A673 (cell line): ENCODE data around the gene TGFBR3L. TPM values are rescaled to one million over a fixed set of nuclear protein-coding genes. Genes with fewer than 3 reads are reported as not detected.
A peak's percentile ranks its signal among the peaks of the same experiment; 100 is the strongest.

Source experiments
- BruUV-seq: library from RNA; stranded (reverse); fragments of 400-500 nt; replicated peaks from 2 replicates; lab custom pipeline; 2021; lab: Mats Ljungman, UMichigan
- CTCF ChIA-PET: fragments of 300-600 bp; sonication (Branson Sonifier 250); formaldehyde crosslinking; loops from one replicate; lab custom pipeline; 2022; ENCODE audit warnings: antibody characterized with exemption; lab: Charles Lee
- POLR2A ChIA-PET: fragments of 300-600 bp; sonication (Branson Sonifier 250); formaldehyde crosslinking; loops from one replicate; lab custom pipeline; 2022; ENCODE audit warnings: antibody characterized with exemption; ENCODE audit not compliant: low non-redundant PET; lab: Charles Lee
- DNase-seq: peaks from one replicate; pipeline ENCODE4 v3.0.0-alpha.2; 2015; ENCODE audit warnings: low spot score
- H3K27ac ChIP-seq: fragments of 200-600 bp; sonication (generic); 2 replicates; pipeline ENCODE4 v1.5.1; 2016; ENCODE audit warnings: mixed run types, low read depth, mild to moderate bottlenecking, mixed read lengths, antibody characterized with exemption, low read length; ENCODE audit not compliant: poor library complexity, severe bottlenecking
- H3K27me3 ChIP-seq: fragments of 200-600 bp; sonication (generic); replicated peaks from 2 replicates; pipeline ENCODE4 v1.6.1; 2017; ENCODE audit warnings: mixed run types, low read depth, mild to moderate bottlenecking, mixed read lengths, antibody characterized with exemption, low read length; ENCODE audit not compliant: insufficient read depth, poor library complexity
- H3K36me3 ChIP-seq: fragments of 200-600 bp; sonication (generic); 2 replicates; pipeline ENCODE4 v1.6.1; 2016; ENCODE audit warnings: mixed run types, mild to moderate bottlenecking, mixed read lengths, antibody characterized with exemption, low read length; ENCODE audit not compliant: insufficient read depth, poor library complexity, severe bottlenecking
- H3K4me1 ChIP-seq: fragments of 200-600 bp; sonication (generic); 2 replicates; pipeline ENCODE4 v1.6.1; 2017; ENCODE audit warnings: mixed run types, mild to moderate bottlenecking, mixed read lengths, antibody characterized with exemption, low read length; ENCODE audit not compliant: insufficient read depth, poor library complexity, severe bottlenecking
- H3K4me3 ChIP-seq: fragments of 200-600 bp; sonication (generic); 2 replicates; pipeline ENCODE4 v1.5.1; 2016; ENCODE audit warnings: low read depth, mixed run types, mild to moderate bottlenecking, mixed read lengths, low read length; ENCODE audit not compliant: poor library complexity, severe bottlenecking
- H3K9me3 ChIP-seq: fragments of 200-600 bp; sonication (generic); 2 replicates; pipeline ENCODE4 v1.6.1; 2016; ENCODE audit warnings: mixed run types, low read depth, mild to moderate bottlenecking, mixed read lengths, antibody characterized with exemption, low read length; ENCODE audit not compliant: poor library complexity, severe bottlenecking
- EZH2 ChIP-seq: fragments of 200-600 bp; sonication (generic); IDR thresholded peaks from 2 replicates; pipeline ENCODE4 v1.6.1; 2017; ENCODE audit warnings: borderline replicate concordance, low read depth, mild to moderate bottlenecking, mixed read lengths, antibody characterized with exemption, low read length; ENCODE audit not compliant: poor library complexity, severe bottlenecking
- intact Hi-C: fragments of 100-400 bp; cut with micrococcal nuclease; formaldehyde crosslinking; loops from one replicate; pipeline ENCODE4 v1.10.0; 2022; ENCODE audit not compliant: unreplicated experiment
- total RNA-seq: library from RNA; stranded (reverse); gene quantifications from 2 replicates; pipeline ENCODE4 v1.2.3, GENCODE V29; 2021
- TF ChIP-seq, protein P1 (sequence below): fragments of 300-800, 200-600 bp; sonication (generic); conservative IDR thresholded peaks from 2 replicates; pipeline ENCODE4 v1.5.1; 2017; ENCODE audit warnings: low read depth, mild to moderate bottlenecking, antibody characterized with exemption, low read length, moderate library complexity, mixed read lengths

The TGFBR3L gene
- total RNA-seq, 1 experiment from 2014 or later = 1.6 TPM

- CTCF ChIA-PET = no interaction called here
Observed at GRCh38 chr19:7915250-7916102, 846 bp downstream of the TGFBR3L start.

DNA sequence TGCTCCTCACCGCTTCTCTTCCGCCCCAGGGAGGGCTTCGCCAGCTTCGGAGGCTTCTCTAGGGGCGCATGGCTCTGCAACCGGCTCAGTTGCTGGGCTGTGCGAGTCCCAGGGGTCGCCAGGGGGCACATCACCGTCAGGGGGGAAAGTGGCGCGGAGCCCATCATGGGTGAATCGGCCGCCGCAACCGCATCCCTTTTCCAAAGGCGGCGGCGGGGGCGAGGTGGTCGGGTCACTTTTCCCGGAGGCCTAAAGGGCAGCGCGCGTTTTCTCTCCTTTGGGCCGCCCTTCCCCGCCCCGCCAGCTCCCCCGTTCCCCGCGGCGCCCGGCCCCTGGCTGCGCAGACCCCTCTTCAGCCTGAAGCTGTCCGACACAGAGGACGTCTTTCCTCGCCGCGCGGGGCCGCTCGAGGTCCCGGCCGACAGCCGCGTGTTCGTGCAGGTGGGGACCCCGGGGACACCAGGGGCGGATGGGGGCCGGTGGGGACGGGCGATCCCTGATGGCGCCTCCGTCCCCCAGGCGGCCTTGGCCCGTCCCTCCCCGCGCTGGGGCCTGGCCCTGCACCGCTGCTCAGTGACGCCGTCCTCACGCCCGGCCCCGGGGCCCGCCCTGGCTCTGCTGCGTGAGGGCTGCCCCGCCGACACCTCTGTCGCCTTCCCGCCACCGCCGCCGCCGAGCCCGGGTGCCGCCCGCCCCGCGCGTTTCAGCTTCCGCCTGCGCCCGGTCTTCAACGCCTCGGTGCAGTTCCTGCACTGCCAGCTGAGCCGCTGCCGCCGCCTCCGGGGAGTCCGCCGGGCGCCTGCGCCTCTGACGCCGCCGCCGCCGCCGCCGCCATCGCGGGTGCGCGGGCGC is 1.7 kb downstream of the TGFBR3L start:
- peaks cover 12% of the 10 kb centered on the region for H3K27me3 ChIP-seq
- ChIA-PET CTCF (no interaction called here), POLR2A (interaction anchor here (0.7 kb wide), 1 partner anchor 1645 kb away, joined by 5 read pairs; no protein-coding TSS in a partner anchor)
- intact Hi-C loops = no loop called here
- no TSS peak for BruUV-seq
- peak overlapping the region; percentile 51 for H3K4me3 ChIP-seq
- H3K9me3 ChIP-seq = no peaks in the 10 kb centered on the region
- DNase-seq = peak; percentile 69
- H3K36me3 ChIP-seq = peaks cover 3% of the 10 kb centered on the region
- no peak for TF ChIP-seq EZH2
- TF ChIP-seq, protein P1, sequence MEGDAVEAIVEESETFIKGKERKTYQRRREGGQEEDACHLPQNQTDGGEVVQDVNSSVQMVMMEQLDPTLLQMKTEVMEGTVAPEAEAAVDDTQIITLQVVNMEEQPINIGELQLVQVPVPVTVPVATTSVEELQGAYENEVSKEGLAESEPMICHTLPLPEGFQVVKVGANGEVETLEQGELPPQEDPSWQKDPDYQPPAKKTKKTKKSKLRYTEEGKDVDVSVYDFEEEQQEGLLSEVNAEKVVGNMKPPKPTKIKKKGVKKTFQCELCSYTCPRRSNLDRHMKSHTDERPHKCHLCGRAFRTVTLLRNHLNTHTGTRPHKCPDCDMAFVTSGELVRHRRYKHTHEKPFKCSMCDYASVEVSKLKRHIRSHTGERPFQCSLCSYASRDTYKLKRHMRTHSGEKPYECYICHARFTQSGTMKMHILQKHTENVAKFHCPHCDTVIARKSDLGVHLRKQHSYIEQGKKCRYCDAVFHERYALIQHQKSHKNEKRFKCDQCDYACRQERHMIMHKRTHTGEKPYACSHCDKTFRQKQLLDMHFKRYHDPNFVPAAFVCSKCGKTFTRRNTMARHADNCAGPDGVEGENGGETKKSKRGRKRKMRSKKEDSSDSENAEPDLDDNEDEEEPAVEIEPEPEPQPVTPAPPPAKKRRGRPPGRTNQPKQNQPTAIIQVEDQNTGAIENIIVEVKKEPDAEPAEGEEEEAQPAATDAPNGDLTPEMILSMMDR = 0 out of 2 replicates have a peak, but pooled peaks have one; percentile 18
- peaks cover 32% of the 10 kb centered on the region for H3K4me1 ChIP-seq
- H3K27ac ChIP-seq = peak overlapping the region; percentile 24

More at GRCh38 chr19:7915250-7916102, 846 bp downstream of the TGFBR3L start:
- Histone ChIP-seq H3K27me3 (peaks cover 12% of the 10 kb centered on the region), H3K4me3 (peak overlapping the region; percentile 51), H3K4me1 (peaks cover 28% of the 10 kb centered on the region), H3K27ac (no peak overlapping the region), H3K36me3 (peaks cover 12% of the 10 kb centered on the region), H3K9me3 (no peaks in the 10 kb centered on the region)
- TF ChIP-seq, protein P1 = no peak
- no peak for TF ChIP-seq EZH2
- POLR2A ChIA-PET = no interaction called here
- intact Hi-C loops = no loop called here
- BruUV-seq = no TSS peak
- no peak for DNase-seq

GRCh38 chr19:7916955-7917266 is 2.3 kb downstream of the TGFBR3L start:
- POLR2A ChIA-PET = interaction anchor here (0.7 kb wide), 1 partner anchor 1645 kb away, joined by 5 read pairs; no protein-coding TSS in a partner anchor
- CTCF ChIA-PET = no interaction called here
- Histone ChIP-seq H3K4me3 (peak overlapping the region; percentile 51), H3K36me3 (peaks cover 2% of the 10 kb centered on the region), H3K27ac (peak overlapping the region; percentile 24), H3K27me3 (peaks cover 12% of the 10 kb centered on the region), H3K4me1 (peaks cover 37% of the 10 kb centered on the region), H3K9me3 (no peaks in the 10 kb centered on the region)
- DNase-seq = no peak
- intact Hi-C loops = no loop called here
- TF ChIP-seq, protein P1 = no peak
- TF ChIP-seq EZH2 = no peak
- BruUV-seq = no TSS peak
